IPS DF 4.7 (cell line): ENCODE measurements around the gene ARL13B.
A peak's percentile ranks its signal among the peaks of the same experiment; 100 is the strongest.
"Not testable (repeated sequence)": the region's sequence is repeated elsewhere in the genome, so short reads cannot be mapped to it uniquely, and the experiment has no call there.

Experiments used
- DNase-seq: peaks from one replicate; pipeline ENCODE4 v3.0.0-alpha.2; 2013; ENCODE audit warnings: low spot score; ENCODE audit errors: extremely low read depth

ARL13B gene

DNA sequence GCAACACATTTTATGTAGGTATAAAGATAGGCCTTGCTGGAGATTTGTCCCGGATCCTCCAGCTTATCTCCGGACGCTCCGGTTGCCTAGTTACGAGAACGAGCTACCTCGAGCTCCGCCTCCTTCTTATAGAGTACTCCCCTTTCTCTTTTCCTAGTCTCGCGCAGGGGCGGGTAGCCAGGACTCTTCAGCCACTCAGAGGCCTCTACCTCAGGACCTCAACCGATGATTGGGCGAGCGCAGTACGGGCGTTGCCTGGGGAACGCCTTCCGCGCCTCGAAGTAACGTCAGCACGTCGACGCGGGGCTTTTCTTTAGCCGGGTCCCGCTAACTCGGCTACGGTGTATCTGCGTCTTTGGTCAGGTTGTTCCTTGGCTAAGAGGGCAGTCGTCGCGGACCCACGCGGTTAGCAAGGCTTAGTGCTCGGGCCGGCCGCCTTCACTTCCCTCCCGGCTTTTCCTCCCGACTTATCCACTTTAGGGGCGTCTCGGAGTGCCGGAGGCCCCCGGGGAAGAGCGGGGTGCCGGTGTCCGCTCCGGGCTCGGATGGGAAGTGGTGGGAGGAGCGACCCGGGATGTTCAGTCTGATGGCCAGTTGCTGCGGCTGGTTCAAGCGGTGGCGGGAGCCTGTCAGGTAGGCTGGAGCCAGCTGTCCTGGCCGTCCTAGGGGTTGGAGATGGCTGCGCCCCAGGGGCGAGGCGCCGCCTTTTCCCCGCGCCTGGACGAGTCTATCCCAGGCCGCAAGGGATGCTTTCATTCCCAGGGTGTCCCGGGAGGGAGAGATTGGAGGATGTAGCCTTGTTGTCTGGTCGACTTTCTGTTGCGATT, at the start of gene ARL13B:
Gene ARL13B, plus strand, starts transcription at position 306 of the 827 bp plus-strand sequence. Its CDS starts 269 bp downstream, at position 575.
- peak; percentile 90 for DNase-seq

DNA sequence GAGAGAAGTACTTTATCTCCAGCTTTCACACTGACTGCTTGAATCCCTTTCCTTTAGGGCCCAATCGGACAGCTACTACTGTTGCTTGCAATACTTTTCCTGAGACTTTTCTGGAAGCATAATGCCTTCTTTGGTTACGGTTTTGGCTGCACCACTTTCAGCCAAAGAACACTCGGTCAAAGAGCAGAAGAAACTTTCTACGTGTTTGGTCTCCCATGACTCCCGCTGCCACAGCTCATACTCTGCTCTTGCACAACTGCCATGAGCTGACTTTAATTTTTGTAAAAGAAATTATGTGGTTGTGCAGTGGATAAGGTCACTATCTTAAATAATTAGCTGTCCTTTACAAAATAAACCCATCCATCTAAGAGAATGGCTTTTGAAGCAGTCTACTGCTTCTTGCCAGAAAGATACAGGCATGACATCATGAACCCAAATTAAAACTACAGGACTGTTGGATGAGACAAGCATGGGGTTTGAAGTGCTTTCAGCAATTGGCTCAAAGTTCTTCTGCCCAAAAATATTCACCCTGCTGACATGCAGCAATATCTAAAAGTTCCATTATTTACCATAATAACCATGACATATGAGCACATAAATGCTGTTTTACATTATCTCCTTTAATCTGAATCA, 48.2 kb upstream of the ARL13B start:
- DNase-seq: no peak

DNA sequence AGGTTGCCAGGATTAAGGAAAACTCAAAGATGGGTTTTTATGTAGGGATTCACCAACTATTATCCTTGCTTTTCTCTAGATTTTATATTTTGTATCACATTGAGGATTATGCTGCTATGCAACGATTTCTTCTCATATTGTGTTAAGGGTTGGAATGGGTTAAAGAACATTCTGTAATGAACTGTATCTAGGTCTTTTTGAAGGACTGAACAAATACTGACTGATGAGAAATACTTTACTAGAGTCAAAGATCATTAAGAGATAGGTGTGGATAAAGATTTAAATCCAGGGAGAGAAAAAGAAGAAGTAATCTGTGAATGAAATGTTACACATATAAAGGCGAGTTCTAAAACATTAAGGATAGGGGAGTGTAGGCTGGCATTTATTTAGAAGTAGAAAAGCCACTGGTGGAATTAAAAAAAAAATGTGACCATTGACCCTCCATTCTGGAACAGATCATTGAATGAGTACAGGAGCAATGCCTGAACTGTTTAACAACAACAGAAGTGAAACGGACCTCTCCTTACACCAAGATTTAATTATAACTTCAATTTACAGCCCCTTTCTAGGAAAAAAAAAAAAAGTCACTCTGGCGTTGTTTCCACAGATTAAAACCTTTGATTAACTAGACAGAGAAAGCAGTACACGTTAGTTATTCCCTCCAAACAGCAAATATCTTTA, 45.4 kb upstream of the ARL13B start:
- DNase-seq: no peak

DNA sequence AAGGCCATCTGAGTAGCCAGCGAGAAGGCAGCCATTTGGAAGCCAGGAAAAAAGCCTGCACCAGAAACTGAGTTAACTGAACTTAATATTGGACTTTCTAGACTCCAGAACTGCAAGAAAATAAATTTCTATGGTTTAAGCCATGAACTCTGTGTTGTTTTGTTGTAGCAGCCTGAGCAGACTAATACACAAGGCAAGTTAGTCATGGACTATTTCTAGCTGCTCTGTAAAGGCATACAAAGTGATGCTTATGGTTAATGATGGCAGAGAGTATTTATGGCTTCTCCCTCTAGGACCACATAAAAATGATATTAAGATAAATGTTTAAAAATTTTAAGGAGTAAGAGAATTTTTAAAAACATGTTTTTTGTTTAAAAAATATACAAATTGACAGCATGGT, 43.4 kb upstream of the ARL13B start:
- no peak for DNase-seq

DNA sequence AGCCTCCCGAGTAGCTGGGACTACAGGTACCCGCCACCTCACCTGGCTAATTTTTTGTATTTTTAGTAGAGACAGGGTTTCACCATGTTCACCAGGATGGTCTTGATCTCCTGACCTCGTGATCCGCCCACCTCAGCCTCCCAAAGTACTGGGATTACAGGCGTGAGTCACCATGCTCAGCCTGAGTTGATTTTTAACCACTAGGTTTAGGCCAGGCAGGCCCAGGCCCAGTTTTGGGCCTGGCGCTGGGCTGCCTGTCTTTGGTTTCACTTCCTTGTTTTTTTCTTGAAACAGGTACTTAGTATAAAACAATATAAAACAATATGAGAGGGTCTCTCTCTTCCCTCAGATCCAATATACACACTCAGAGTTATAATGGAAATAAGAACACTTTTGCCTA, 42.5 kb upstream of the ARL13B start:
- not testable (repeated sequence) for DNase-seq

DNA sequence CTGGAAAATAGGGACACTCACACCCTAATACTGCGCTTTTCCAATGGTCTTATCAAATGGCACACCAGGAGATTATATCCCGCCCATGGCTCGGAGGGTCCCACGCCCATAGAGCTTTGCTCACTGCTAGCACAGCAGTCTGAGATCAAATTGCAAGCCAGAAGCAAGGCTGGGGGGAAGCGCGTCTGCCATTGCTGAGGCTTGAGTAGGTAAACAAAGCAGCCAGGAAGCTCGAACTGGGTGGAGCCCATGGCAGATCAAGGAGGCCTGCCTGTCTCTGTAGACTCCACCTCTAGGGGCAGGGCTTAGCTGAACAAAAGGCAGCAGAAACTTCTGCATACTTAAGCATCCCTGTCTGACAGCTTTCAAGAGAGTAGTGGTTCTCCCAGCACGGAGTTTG, 30.0 kb upstream of the ARL13B start:
- not testable (repeated sequence) for DNase-seq

DNA sequence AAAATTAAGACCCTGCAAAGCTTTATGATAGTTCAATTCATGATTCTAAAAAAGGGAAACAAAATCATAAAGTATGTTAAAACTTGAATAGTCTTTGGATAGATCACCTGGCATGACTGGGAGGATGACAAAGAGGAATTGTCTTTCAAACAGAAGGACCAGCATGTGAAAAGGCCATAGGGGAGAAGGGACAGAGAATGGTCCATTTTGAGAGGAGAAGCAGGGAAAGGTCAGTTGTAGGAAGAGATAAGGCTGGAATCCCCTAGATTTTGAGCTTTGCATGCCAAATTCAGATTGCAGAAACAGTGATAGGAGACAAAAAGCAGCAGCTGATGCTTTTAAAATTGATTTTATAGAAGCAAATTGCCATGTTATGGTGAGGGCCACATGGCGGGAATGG, 18.9 kb upstream of the ARL13B start:
- DNase-seq: no peak

DNA sequence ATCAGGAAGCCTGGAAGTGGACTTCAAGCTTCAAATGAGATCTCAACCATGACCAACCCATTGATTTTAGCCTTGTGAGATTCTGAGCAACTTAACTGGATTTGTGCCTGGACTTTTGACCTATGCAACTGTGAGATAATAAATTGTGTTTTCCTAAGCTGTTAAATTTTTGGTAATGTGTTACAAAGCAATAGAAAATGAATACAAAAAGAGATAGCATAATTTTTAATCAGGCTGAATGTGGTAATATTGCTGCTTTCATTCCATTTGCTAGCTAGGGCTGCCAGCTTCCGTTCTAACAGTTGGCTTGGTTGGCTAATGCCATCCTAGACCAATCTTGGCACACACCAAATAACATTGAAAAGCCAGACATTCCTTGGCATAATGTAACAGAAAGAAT, 18.5 kb upstream of the ARL13B start:
- DNase-seq: no peak

DNA sequence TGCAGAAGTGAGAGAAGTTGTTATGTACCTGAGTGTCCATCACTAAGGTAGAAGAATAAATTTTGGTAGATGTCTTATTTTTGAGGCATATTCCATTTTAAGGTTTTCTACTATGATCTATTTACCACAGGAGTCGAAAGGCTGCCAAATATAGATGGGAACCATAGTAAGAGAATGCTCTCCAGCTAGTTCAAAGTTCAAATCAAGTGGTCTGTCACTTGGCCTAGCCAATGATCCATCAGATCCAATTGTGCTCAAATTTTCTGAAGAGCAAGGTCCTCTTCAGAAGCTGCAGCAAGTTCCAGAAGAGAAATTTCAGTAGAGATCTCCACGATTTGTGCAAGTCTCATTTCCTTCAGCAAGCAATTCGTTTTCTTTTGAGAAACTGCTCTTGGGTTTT, 17.2 kb upstream of the ARL13B start:
- no peak for DNase-seq

DNA sequence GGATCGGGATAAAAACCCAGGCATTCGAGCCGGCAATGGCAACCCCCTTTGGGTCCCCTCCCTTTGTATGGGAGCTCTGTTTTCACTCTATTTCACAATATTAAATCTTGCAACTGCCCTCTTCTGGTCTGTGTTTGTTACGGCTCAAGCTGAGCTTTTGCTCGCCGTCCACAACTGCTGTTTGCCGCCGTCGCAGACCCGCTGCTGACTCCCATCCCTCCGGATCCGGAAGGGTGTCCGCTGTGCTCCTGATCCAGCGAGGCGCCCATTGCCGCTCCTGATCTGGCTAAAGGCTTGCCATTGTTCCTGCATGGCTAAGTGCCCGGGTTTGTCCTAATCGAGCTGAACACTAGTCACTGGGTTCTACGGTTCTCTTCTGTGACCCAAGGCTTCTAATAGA, 14.8 kb upstream of the ARL13B start:
- not testable (repeated sequence) for DNase-seq

DNA sequence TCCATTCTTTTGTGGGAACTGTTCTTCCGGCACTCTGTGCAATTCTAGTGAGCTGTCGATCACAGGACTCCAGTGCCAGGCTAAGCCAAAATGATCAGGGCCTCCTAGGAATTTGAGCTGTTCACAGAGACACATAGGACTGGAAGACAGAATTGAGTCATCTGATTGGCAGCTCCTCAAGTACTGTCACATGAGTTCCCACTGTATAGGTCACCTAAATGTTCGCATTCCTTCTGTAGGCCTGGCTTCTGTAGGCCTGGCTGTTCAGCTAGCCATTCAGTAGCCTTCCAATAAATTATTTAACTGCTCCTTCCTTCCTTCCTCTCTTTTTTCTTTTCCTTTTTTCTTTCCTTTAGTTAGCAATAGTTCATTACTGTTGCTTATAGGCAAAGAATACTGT, 10.5 kb upstream of the ARL13B start:
- no peak for DNase-seq

DNA sequence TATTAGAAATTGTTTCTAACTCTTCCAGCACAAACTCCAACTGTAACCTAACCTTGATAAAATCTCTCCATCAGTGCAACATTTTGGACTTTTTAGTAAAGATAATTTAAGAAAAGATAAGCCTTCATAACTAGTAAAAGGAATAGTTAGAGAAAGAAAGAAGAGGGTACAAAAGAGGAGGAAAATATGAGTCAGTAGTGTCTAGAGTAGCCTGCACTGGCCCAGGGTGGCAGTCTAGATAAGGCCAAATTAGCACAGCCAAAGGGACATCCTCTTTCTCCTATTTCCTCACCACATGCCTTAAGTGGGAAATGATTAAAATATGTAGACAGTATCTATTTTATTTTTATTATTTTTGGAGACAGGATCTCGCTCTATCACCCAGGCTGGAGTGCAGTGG, 10.0 kb upstream of the ARL13B start:
- DNase-seq: no peak

DNA sequence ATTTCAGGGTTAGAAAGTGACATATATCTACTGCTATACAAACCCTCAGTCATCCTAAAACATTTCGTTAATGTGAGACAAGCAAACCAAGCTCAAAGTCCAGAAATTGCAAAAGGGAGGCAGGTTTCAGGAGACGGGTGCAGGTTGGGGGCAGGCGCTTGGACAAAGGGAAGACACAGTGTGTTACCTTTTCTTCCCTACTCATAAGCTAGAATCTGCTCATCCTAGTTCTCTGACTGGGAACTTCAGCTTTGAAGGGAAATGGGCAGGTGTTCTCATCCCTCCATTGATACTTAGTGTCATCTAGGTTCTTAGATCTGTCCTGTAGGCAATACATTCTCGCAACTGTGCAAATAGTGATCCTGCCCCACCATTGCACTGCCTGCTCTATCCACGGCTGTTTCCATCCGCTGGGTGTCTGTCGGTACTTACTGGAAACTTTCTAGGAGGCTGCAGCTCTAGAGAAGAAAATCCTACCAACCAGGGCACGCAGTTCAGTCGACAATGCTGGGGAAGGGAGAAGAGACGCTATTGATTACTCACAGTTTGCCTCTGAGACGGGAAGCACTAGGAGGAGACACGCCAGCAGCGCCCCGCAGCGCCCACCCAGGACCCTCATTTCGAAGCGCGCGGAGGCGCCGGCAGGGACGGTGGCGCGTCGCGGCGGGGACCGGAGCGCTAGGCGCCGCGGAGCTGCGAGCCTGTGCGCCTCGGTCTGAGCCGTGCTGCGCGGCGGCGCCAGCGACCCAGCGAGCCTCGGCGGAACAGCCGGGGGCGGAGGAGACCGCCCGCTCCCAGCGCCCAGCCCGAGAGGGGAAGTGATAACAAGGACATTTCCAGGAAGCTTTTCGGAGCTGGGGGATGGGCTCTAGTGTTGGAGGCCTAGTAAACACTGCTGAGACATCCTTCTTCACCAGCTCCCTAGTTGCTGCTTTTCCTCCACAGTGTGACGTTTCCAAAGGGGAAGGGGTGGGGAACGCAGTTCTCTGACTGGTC, 6.5 kb upstream of the ARL13B start, which contains the start of gene PROS1:
Gene PROS1, minus strand, starts transcription at position 766 of the 996 bp plus-strand sequence. Its CDS starts 147 bp downstream, at position 619.
- DNase-seq: peak; percentile 30

DNA sequence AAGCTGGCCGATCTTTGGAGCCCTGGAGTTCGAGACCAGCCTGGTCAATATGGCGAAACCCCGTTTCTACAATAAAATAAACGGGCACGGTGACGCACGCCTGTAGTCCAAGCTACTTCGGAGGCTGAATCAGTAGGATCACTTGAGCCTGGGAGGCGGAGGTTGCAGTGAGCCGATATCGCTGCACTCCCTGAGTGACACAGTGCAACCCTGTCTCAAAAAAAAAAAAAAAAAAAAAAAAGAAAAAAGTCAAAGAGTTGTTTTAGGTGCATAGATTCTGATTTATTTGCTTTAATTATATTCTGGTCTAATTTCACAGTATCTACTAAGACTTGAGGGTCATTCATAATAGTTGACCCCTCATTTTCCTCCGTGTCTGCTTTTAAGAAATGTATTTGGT, 1.7 kb downstream of the ARL13B start:
- no peak for DNase-seq

DNA sequence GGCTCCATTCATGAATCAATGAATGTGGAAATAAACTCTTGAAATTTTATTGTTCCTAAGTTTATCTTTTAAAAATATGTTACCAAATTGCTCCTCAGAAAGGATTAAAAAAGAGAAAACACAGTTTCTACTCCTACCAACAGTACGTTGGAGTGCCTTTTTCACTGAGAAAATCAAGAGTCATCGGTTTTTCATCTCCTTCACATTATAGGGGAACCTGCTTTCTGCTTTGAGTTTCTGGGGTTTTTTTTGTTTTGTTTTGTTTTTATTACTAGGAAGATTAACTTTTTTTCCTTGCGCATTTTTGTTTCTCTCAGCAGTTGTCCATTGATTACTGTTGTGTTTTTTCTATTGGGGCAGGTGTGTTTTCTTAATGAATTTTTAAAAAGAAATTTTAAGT, 3.5 kb downstream of the ARL13B start:
- DNase-seq: no peak

DNA sequence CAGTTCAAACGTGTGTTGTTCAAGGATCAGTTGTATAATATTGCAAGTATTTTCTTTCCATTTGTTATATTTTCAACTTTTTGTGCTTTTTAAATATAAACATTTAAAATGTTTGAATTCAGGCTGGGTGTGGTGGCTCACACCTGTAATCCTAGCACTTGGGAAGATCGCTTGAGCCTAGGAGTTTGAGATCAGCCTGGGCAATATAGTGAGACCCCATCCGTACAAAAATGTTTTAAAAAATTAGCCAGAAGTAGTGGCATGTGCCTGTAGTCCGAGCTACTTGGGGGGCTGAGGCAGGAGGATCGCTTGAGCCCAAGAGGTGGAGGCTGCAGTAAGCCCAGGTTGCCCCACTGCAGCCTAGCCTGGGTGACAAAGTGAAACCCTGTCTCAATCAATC, 4.7 kb downstream of the ARL13B start:
- DNase-seq: no peak

DNA sequence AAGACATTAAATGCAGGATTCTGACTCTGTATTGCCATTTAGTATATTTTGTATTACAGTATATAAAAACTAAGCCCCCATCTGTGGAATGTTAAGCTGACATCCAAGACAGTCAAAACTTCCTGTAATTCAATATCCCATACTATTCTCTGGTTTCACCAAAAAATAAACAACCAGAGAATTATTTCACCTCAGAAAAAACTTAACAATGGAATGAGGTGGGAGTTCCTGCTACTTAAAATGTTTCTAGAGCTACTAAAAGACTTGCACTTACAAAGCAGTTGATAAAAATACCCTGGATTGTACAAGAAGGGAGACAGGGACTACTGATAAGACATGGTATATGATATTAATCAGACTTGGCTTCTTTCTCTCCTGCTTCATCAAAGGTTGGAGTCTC, 8.3 kb downstream of the ARL13B start:
- no peak for DNase-seq

DNA sequence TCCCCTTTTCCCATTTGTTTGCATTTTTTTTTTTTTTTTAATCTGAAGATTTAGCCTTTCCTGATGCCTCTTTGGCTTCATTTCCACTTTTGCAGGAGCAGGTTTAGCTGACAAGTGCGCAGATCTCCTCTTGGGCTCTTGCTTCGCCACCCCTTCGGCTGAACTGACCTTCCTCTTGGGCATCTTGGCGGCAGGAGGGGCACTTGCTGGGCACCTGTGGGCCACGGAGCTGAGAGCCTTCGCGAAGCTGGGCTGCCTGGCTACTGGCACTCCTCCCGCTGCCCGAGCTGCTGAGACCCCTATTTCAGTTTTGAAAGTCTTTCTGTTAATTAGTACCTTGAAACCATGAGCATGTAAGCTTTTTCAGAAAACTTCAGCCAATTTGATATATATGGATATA, 8.8 kb downstream of the ARL13B start:
- no peak for DNase-seq

DNA sequence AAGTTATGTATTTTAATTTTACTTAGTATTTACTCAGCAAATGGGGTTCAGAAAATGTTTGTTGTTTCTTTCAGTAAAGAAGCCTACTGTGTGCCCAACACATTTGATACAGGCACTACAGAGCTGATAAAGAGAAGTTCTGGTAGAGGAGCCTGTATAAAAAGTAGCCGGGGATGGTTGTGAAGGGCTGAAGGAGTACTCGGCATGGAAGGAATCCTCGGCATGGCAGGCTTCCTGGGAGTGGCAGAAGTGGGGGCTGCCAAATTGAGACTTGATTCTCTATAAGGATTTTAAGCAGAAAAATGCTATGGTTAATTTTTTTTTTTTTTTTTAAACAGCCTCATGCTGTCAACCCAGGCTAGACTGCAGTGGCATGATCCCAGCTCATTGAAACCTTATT, 9.3 kb downstream of the ARL13B start:
- DNase-seq: no peak

DNA sequence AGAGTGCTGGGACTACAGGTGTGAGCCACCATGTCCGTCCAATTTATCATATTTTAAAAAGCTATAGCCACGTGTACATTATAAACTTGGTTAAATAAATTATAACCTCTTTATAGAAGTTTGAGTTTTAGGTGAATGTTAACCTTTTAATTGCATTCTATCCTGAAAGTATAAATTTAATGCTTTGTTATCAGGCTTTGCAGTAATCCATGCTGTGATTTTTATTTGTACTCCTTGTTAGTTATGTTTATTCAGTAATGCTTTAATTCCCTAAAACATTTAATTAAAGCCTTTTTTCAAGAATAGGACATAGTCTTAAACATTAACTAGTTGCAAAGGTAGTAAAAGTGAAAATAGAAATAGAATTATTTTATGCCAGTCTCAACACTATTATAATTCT, 11.7 kb downstream of the ARL13B start:
- no peak for DNase-seq

DNA sequence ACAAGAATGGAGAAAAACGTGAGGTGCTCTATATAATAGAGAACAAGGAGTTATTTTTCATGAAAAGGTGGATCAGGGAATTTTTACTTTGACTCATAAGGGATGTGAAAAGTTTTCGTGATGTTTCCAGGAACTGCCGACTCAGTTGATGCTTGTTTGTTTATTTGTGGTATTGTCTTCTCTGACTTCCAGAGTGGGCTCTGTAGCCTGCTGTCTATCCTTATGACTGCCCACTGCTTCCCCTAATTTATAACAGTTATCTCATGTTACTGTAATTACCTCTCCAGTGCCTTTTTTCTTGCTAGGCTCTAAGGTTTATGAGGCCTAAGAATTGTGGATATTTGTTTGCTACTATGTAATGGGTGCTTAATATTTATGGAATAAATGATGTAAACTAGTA, 12.3 kb downstream of the ARL13B start:
- no peak for DNase-seq
